ENCODE measurements around the gene IL36RN. TPM values are rescaled to one million over a fixed set of nuclear protein-coding genes. Genes with fewer than 3 reads are reported as not detected.

Gene IL36RN
- total RNA-seq, 1 experiment from 2014 or later = 0.36 TPM

GRCh38 chr2:113068249-113068648 lies 9.3 kb downstream of the IL36RN start:
- no peaks in the 10 kb centered on the region for H3K27me3 ChIP-seq (ENCODE audit: low read length)
- no peaks in the 10 kb centered on the region for H4K20me1 ChIP-seq (ENCODE audit: low read length)
- CTCF ChIA-PET = interaction anchor here (0.6 to 1.2 kb wide), 4 partner anchors 10 to 441 kb away, joined by 3 to 7 read pairs (median 3); no protein-coding TSS in a partner anchor
- intact Hi-C loops (cut with micrococcal nuclease) = loop anchor here (1.0 to 2.0 kb wide), 2 partner anchors 10 to 109 kb away; no protein-coding TSS in a partner anchor
- H3K9me3 ChIP-seq (ENCODE audit: low read length) = no peaks in the 10 kb centered on the region
- no peaks in the 10 kb centered on the region for H3K36me3 ChIP-seq (ENCODE audit: low read depth, low read length)
- POLR2A ChIA-PET (ENCODE audit: unreplicated experiment) = interaction anchor here (0.6 to 1.0 kb wide), 2 partner anchors 10 to 643 kb away, joined by 6 read pairs; no protein-coding TSS in a partner anchor
- H3F3A ChIP-seq (ENCODE audit: low read length, unreplicated experiment) = peaks cover 12% of the 10 kb centered on the region
- peaks cover 36% of the 10 kb centered on the region for H3K4me1 ChIP-seq (ENCODE audit: insufficient read depth, low read length)
- TSS peak; percentile 78 for BruUV-seq (replicated peaks)
- no peak; the same call in 1 of the 2 replicates for ATAC-seq
- no peak for TF ChIP-seq EZH2phosphoT487 (IDR thresholded peaks at IDR 0.05; ENCODE audit: borderline replicate concordance, low read length)
- no peak for TF ChIP-seq EZH2 (IDR thresholded peaks at IDR 0.05; ENCODE audit: low read length, unreplicated experiment)
- TF ChIP-seq, protein P1, sequence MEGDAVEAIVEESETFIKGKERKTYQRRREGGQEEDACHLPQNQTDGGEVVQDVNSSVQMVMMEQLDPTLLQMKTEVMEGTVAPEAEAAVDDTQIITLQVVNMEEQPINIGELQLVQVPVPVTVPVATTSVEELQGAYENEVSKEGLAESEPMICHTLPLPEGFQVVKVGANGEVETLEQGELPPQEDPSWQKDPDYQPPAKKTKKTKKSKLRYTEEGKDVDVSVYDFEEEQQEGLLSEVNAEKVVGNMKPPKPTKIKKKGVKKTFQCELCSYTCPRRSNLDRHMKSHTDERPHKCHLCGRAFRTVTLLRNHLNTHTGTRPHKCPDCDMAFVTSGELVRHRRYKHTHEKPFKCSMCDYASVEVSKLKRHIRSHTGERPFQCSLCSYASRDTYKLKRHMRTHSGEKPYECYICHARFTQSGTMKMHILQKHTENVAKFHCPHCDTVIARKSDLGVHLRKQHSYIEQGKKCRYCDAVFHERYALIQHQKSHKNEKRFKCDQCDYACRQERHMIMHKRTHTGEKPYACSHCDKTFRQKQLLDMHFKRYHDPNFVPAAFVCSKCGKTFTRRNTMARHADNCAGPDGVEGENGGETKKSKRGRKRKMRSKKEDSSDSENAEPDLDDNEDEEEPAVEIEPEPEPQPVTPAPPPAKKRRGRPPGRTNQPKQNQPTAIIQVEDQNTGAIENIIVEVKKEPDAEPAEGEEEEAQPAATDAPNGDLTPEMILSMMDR (conservative IDR thresholded peaks at IDR 0.05; ENCODE audit: low read depth, low read length) = no peak
- no peaks in the 10 kb centered on the region for H3K9me2 ChIP-seq (replicated peaks; ENCODE audit: low read length)
- H2AFZ ChIP-seq (ENCODE audit: low read length) = no peak overlapping the region
- H3K4me3 ChIP-seq (ENCODE audit: low read length) = no peak overlapping the region
- peak overlapping the region; percentile 45 for H3K4me2 ChIP-seq (ENCODE audit: low read length)
- H3K27ac ChIP-seq (ENCODE audit: low read length) = peak overlapping the region; percentile 95
- H3K9ac ChIP-seq (ENCODE audit: low read length) = peak overlapping the region; percentile 56
- H3K79me2 ChIP-seq (ENCODE audit: low read length) = no peaks in the 10 kb centered on the region
- no peak for DNase-seq

- Histone ChIP-seq H3K4me1 (ENCODE audit: insufficient read depth, low read length) (peaks cover 36% of the 10 kb centered on the region), H3K27me3 (ENCODE audit: low read length) (no peaks in the 10 kb centered on the region), H3K4me3 (ENCODE audit: low read length) (0 out of 2 replicates have a peak overlapping the region, but pooled peaks have one; percentile 7), H3K36me3 (ENCODE audit: low read depth, low read length) (no peaks in the 10 kb centered on the region), H3K9me3 (ENCODE audit: low read length) (no peaks in the 10 kb centered on the region), H2AFZ (ENCODE audit: low read length) (no peak overlapping the region), H3F3A (ENCODE audit: low read length, unreplicated experiment) (peaks cover 12% of the 10 kb centered on the region), H3K27ac (ENCODE audit: low read length) (peak overlapping the region; percentile 95), H3K9me2 (replicated peaks; ENCODE audit: low read length) (no peaks in the 10 kb centered on the region), H3K4me2 (ENCODE audit: low read length) (peak overlapping the region; percentile 57), H4K20me1 (ENCODE audit: low read length) (no peaks in the 10 kb centered on the region), H3K9ac (ENCODE audit: low read length) (peak overlapping the region; percentile 56), H3K79me2 (ENCODE audit: low read length) (no peaks in the 10 kb centered on the region)
- CTCF ChIA-PET = interaction anchor here (0.7 to 1.2 kb wide), 3 partner anchors 9 to 441 kb away, joined by 3 read pairs; no protein-coding TSS in a partner anchor
- DNase-seq = peak; percentile 93
- peak; percentile 82 for ATAC-seq
- no peak for TF ChIP-seq EZH2 (IDR thresholded peaks at IDR 0.05; ENCODE audit: low read length, unreplicated experiment)
- TF ChIP-seq EZH2phosphoT487 (IDR thresholded peaks at IDR 0.05; ENCODE audit: borderline replicate concordance, low read length) = no peak
- TF ChIP-seq, protein P1 (conservative IDR thresholded peaks at IDR 0.05; ENCODE audit: low read depth, low read length) = no peak
- POLR2A ChIA-PET (ENCODE audit: unreplicated experiment) = interaction anchor here (0.6 to 1.0 kb wide), 3 partner anchors 9 to 643 kb away, joined by 3 to 6 read pairs (median 6); no protein-coding TSS in a partner anchor
- intact Hi-C loops (cut with micrococcal nuclease) = loop anchor here (1.0 to 2.0 kb wide), 2 partner anchors 9 to 110 kb away; no protein-coding TSS in a partner anchor
- BruUV-seq (replicated peaks) = TSS peak; percentile 63
These were observed 9.9 kb downstream of the IL36RN start for GRCh38 chr2:113068706-113069485.

Measured in PC-3 (cell line).